HK-2 (cell line): Measurements from ENCODE around the gene COL6A5.
"Not testable (repeated sequence)": the region's sequence is repeated elsewhere in the genome, so short reads cannot be mapped to it uniquely, and the experiment has no call there.

Experiments
- DNase-seq: peaks from one replicate; pipeline ENCODE4 v3.0.0-alpha.2; 2018; ENCODE audit not compliant: unreplicated experiment

The COL6A5 gene, protein sequence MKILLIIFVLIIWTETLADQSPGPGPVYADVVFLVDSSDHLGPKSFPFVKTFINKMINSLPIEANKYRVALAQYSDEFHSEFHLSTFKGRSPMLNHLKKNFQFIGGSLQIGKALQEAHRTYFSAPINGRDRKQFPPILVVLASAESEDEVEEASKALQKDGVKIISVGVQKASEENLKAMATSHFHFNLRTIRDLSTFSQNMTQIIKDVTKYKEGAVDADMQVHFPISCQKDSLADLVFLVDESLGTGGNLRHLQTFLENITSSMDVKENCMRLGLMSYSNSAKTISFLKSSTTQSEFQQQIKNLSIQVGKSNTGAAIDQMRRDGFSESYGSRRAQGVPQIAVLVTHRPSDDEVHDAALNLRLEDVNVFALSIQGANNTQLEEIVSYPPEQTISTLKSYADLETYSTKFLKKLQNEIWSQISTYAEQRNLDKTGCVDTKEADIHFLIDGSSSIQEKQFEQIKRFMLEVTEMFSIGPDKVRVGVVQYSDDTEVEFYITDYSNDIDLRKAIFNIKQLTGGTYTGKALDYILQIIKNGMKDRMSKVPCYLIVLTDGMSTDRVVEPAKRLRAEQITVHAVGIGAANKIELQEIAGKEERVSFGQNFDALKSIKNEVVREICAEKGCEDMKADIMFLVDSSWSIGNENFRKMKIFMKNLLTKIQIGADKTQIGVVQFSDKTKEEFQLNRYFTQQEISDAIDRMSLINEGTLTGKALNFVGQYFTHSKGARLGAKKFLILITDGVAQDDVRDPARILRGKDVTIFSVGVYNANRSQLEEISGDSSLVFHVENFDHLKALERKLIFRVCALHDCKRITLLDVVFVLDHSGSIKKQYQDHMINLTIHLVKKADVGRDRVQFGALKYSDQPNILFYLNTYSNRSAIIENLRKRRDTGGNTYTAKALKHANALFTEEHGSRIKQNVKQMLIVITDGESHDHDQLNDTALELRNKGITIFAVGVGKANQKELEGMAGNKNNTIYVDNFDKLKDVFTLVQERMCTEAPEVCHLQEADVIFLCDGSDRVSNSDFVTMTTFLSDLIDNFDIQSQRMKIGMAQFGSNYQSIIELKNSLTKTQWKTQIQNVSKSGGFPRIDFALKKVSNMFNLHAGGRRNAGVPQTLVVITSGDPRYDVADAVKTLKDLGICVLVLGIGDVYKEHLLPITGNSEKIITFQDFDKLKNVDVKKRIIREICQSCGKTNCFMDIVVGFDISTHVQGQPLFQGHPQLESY (N-terminal part only)

DNA sequence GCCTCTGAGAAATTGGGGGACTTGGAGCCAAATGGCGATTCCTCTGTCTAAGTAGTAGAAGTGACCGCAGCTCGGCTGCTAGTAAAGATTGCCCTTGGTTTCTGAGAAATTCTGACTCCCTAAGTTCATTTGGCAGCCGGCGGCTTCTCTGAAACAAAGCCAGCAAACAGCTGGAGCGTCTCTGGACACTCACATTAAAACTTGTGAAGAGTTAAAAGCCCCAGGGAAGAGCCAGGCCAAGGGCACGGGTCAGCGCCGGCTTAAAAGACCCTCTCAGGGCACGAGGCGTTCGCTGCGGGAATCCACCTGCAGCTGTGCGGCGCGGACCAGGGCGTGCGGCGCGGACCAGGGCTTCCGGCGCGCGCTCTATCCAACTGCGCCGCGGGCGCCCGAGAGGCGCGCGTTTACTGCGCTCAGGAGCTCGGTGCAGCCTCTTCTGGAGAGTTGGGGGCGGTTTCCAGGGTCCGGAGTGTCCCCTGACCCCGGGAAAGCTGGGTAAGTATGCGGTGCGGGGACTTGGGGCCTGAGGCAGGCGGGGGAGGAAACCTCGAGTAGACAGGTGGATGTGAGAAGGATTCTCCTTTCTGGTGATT lies at the start of gene COL6A5:
TSS of gene COL6A5 (plus strand) at position 186 of the 593 bp plus-strand sequence. CDS start 27,967 bp downstream, outside the sequence.
- DNase-seq = no peak

DNA sequence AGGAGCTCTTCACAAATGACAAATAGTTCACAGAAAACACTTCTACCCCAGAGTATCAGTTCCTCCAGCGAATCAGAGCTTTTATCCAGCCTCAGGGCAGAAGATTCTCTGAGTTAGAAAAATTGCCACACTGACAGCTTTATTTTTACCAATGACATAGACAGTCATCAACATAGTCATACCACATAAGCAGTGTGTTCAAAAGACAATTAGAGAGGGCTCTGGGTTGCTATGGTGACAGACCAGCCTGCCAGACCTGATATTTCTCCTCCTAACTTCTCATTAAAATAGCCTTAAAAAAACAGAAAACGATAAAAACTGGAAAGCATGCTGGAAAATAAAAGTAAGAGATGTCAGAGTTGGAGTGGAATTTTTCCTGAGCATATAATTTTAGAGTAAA lies 45.9 kb upstream of the COL6A5 start:
- no peak for DNase-seq

DNA sequence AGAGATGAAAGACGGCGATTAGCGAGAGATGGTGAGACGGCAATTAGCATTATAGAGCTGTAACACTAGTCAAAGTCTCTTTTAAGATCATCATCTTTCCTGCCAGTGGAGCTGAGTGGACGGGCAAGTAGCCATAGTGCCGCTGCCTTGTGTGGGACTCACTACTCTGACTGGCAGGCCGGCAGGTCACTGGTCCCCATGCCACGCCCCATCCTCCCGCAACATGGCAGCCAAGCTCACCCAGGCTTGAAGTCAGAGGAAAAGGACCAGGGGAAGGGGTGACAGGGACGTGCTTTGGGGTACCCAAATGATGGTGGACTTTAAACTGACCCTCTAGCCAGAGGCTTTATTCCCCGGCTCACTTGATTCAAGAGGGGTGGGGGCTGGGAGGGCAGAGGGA lies 44.6 kb upstream of the COL6A5 start:
- no peak for DNase-seq

DNA sequence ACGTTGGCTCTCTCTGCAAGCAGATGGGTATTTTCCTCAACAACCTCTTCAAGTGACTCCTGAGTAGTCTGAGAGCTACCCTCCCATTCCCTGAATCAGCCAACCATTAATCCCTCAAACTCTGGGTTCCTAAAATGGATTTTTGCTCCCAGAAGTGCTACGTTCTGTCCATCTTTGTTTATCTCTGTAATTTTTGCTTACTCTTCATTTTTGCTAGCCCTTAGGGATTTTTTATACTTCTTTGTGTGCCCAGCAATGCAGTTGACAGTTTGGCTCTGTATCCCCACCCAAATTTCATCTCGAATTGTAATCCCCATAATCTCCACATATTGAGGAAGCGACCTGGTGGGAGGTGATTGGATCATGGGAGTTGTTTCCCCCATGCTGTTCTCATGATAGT lies 35.4 kb upstream of the COL6A5 start:
- DNase-seq = no peak

DNA sequence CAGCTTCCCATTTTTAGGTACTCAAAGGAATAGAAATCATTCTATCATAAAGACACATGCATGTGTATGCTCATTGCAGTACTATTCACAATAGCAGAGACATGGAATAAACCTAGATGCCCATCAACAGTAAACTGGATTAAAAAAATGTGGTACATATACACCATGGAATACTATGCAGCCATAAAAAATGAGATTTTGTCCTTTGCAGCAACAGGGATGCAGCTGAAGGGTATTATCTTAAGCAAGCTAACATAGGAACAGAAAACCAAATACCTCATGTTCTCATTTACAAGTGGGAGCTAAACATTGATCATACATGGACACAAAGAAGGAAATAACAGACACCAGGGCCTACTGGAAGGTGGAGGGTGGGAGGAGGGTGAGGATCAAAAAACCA lies 33.1 kb upstream of the COL6A5 start:
- DNase-seq = no peak

DNA sequence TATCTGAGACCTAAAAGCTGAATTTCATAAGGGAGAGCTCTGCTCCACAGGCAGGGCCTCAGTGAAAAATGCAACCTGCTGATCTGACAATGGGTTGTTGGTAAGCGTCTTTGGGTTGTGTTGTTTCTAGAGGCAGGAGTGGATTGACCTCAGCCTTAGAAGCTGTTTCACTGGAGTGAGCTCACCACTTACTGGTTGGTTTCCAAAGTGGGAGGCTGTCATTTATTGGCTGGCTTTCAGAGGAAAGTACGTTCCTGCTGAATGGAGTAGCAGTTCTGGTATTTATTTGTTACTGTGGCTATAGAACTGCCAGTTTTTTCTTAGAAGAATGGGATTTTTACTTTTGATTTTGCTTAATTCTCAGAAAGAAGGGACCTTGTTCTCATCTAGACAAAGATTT lies 29.3 kb upstream of the COL6A5 start:
- no peak for DNase-seq

DNA sequence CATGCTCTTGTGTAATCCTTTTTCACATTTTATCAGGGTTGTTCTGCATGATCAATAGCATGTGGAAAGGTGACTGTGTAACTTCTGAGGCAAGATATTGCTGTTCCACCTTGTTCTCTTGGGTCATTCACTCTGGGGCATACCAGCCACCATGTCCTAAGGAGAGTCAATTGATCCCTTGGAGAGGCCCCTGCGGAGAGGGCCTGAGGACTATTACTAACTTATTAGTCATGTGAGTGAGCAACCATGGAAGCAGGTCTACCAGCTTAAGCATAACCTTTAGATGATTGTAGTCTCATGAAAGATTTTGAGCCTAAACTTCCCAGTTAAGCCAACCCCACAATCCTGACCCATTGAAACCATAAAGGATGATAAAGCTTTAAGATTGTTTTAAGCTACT lies 22.0 kb upstream of the COL6A5 start:
- DNase-seq = no peak

DNA sequence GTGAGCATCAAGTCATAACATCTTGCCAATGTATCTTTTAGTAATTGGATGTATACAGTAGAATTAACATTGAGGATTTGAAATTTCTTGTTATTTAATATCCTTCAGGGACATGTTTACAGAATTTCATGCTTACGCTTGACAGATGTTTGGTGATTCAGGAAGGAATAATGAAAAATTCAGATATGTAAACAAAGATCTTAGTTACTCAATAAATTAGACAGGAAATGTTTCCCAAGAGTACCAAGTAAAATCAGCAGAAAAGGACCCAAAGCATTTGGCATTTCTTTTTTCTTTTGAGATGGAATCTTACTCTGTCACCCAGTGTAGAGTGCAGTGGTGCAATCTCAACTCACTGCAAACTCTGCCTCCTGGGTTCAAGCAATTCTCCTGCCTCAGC lies 4.7 kb upstream of the COL6A5 start:
- DNase-seq = no peak

DNA sequence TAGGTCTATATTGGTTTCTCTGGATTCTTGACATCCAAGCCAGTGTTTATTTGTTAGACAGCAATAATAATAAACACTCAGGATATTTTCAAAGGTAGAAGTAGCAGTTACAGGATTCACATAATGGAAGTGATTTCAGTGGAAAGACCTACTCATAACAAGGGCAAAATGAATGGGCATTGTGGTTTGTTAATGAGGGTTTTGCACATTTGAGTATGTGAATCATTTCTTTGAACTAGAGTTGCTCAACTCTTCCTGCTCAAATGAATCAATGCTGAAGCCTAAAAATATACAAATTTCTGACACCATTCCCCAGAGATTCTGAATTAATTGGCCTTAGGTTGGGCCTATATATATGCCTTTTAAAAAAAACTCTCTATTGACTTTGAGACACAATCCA lies 4.1 kb upstream of the COL6A5 start:
- no peak for DNase-seq

DNA sequence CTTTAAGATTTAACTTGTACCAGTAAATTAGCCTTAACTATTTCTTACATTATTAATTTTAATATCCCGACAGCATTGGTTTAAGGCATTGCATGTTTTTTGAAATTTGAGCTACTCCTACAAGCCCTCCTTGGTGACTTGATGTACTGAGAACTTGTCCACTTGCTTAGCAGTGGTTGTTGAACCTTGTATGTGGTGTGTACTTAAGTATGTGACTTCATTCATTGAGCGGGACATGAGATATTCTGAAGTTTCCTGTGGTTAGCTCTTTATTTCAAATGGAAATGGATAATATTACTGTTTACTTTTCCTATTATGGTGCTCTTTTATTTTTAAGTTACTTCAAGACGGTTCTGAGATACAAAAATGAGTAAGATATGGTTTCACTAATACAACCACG lies 3.6 kb upstream of the COL6A5 start:
- DNase-seq = no peak

DNA sequence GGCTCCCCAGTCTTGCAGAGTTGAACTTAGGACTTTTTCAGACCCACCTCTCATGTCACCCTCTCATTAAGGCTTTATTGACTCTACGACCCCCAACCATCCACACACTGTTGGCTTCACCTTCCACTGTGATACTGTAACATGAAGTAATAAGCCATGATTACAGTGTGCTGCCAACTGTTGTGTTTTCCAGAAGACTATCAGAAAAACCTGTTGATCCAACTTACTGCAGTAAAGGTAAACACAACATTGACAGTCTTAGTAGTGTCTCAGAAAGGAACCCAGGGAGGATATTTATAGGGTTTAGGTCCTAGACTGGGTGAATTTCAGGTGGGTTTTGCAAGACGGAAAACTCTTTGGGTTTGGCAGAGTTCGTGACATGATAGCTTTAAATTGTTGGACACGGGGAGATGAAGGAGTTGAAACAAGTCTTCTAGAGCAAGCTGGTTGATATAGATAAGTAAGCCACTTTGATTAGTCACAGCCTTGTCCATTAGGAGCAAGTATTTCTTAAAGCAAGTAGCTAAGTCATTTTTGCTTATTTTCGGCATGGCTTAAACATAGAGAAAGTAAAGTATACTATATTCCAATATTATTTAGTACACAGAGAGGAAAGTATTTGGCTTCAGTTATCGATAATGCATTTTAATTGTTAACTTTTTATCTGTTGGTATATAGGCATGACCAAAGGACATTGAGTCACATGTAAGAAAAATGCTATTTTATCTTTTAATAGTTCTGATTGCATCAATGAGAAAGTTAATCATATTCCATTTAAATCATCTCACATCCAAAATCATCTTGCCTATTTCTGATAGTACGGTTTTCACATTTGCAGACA lies 2.4 kb upstream of the COL6A5 start:
- DNase-seq = no peak

DNA sequence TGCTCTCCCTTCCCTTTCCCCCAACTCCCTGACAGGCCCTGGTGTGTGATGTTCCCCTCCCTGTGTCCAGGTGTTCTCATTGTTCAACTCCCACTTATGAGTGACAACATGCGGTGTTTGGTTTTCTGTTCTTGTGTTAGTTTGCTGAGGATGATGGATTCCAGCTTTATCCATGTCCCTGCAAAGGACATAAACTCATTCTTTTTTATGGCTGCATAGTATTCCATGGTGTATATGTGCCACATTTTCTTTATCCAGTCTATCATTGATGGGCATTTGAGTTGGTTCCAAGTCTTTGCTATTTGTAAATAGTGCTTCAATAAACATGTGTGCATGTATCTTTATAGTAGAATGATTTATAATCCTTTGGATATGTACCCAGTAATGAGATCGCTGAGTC lies 2.8 kb downstream of the COL6A5 start:
- DNase-seq = not testable (repeated sequence)

DNA sequence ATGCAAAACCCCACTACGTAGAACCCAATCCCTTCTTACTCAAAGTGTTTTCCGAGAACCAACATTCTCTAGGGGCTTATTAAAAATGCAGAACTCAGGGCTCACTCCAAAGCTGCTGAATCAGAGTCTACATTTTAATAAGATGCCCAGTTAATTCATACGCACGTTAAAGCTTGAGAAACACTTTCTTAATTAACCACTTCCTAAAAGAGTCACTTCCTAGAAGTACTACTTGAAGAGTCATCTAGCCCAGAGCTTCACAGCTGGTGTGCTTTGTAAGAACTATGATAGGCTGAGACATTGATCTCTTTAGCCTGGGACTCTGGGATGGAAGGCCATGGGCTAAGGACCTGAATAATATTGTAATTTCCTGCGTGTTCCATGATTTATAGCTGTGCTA lies 9.0 kb downstream of the COL6A5 start:
- no peak for DNase-seq

DNA sequence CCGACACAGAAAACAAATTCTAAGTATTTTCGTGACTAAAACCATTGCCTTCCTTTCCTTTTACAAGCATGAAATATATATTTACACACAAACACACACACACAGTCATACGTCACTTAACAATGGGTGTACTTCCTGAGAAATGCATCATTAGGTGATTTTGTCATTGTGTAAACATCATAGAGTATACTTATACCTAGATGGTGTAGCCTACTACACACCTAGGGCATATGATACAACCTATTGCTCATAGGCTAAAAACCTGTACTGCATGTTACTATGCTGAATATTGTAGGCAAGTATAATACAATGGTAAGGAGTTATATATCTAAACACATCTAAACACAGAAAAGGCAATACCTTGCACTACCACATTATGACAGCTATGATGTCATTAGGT lies 28.6 kb downstream of the COL6A5 start:
- DNase-seq = no peak

DNA sequence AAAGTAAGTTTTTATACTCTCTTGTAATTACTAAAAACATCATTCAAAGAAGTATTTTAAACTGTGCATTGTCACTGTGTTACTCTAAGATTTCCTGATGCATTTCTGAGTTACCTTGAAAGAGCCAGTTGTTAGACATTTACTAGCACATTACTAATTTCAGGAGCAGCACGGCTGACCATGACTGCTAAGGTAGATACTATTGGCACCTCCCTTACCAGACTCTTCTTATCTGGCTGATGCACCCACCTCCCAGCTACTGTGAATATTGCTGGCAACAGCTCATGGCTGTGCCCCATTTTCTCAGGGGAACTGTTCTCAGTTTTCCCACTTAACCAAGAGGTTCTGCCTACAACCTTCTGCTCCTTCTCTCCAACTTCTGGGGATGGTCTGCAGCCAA lies 29.4 kb downstream of the COL6A5 start:
- no peak for DNase-seq

DNA sequence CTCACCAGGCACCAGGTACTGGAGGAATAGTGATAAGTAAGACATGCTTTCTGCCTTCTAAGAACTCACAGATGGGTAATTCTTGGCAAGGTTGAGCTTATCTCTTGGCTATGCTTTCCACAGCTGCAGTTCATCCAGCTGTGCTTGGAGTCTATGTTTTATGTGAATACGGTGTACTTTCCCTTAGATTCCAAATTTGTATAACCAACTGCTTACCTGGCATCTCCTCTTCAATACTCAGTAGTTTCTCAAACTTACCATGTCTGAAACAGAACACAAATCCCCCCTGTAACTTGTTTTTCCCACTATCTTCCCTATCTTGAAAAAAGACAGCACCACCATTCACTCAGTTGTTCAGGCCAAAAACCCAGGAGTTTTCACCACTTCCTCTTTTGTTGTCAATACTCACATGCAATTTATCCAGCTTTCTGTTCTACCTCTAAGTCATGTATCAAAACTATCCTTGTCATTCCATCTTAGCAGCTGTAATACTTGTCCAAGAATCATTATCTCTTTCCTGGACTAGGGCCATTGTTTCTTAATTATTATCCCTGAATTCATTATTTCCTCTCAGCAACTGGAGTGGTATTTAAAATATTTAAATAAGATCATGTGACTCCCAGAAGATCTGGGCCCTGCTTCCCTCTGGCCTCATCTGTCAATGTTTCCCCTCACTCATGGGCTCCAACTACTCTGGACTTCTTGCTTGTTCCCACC lies 32.6 kb downstream of the COL6A5 start:
- no peak for DNase-seq

DNA sequence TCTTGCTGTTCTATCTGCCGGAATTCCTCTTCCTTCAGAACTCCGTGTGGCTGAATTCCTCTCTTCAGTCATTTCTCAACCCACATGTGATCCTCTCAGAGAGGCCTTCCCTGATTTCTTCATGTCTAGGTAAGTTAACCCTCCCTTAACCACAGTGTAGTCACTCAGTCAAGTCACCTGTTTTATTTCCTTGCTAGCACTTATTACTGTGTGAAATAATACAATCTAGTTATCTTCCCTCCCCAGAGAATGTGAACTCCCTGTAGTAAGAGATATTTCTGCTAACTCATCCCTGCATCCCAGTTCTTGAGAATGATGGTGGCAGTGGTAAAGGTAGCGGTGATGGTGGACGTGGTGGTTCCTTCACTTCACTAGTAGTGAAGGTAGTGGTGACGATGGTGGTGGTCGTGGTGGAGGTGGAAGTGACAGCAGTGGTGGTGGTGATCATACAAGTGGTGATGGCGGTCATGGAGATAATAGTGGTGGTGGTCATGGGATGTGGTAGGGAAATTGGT lies 33.3 kb downstream of the COL6A5 start:
- DNase-seq = no peak

DNA sequence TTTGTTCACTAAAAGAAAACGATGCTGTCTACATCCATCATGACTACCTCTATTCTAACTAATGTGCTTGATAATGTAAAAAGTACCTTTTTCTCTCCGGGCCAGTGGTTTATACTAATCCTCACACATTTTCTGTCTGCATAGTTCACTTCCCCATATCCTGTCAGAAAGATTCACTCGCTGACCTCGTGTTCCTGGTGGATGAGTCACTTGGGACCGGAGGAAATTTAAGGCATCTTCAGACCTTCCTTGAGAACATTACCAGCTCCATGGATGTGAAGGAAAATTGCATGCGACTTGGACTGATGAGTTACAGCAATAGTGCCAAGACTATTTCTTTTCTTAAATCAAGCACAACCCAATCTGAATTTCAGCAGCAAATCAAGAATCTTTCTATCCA lies 33.8 kb downstream of the COL6A5 start:
- no peak for DNase-seq

DNA sequence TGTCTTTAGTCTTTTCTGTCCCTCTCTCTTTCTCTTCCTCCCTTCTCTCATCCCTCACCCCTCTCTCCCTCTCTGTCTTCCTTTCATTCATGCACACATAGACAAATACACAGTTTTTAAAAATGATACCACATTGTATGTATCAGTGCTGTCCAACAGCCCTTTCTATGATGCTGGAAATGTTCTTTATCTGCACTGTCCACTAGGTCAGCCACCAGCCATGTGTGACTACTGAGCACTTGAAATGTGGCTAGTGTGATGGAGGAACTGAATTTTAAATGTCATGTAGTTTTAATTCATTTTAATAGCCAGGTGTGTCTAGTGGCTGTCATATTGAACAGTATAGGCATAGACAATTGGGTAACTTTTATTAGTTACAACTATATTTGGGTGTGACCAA lies 34.9 kb downstream of the COL6A5 start:
- DNase-seq = no peak

DNA sequence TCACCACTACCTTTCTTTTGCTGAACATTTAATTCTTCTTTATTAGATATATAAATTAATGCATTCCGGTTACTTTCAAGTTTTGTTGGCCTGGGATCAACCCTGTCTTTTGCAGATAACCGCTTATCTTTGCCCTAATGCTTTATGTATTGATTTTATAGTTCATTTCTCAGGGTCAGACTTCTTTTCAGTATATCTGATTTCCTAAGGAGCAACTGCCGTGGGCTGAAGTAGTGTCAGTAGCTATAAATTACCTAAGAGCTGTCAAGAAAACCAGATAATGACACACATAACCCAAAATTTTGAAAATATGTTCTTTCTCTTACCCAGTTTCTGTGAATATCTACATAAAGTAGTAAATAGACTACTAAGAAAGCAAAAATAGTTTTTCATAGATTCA lies 38.0 kb downstream of the COL6A5 start:
- DNase-seq = no peak
